NCI-H69 (cell line): Measurements from ENCODE around the gene HAUS8.
A peak's percentile ranks its signal among the peaks of the same experiment; 100 is the strongest.
"Not testable (repeated sequence)": the region's sequence is repeated elsewhere in the genome, so short reads cannot be mapped to it uniquely, and the experiment has no call there.

Source experiments
- DNase-seq: peaks from one replicate; lab custom pipeline; 2025; lab: John Stamatoyannopoulos, UW

Gene HAUS8

GRCh38 chr19:17075035-17075863 lies at the start of gene HAUS8, which contains the start of gene MYO9B:
Gene HAUS8 (minus strand): TSS chr19:17075452. CDS start chr19:17075422, 30 bp downstream.
Gene MYO9B (plus strand): TSS chr19:17075777. CDS start chr19:17101718, 25,941 bp downstream.
- peak; percentile 100 for DNase-seq

GRCh38 chr19:17124025-17124424 lies 48.8 kb upstream of the HAUS8 start:
- DNase-seq: no peak

DNA sequence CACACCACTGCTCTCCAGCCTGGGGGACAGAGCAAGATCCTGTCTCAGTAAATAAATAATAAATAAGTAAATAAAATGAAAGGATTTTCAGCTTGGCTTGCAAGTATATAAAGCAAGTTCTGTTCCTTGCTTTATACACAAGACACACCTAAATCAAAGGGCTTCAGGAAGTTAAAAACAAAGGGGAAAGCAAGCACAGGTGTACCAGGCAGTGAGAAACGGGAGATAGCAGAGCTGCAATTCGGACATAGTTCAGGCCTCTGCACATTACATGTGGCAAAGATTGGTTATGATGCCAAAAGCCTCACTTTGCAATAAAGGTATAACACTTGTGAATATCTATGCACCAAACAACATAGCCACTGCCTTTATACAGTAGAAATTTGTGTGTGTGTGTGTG lies 47.8 kb upstream of the HAUS8 start:
- no peak for DNase-seq

- DNase-seq: no peak
These were observed 46.6 kb upstream of the HAUS8 start for GRCh38 chr19:17121736-17122293.

- no peak for DNase-seq
These were observed 43.7 kb upstream of the HAUS8 start for GRCh38 chr19:17118957-17119356.

DNA sequence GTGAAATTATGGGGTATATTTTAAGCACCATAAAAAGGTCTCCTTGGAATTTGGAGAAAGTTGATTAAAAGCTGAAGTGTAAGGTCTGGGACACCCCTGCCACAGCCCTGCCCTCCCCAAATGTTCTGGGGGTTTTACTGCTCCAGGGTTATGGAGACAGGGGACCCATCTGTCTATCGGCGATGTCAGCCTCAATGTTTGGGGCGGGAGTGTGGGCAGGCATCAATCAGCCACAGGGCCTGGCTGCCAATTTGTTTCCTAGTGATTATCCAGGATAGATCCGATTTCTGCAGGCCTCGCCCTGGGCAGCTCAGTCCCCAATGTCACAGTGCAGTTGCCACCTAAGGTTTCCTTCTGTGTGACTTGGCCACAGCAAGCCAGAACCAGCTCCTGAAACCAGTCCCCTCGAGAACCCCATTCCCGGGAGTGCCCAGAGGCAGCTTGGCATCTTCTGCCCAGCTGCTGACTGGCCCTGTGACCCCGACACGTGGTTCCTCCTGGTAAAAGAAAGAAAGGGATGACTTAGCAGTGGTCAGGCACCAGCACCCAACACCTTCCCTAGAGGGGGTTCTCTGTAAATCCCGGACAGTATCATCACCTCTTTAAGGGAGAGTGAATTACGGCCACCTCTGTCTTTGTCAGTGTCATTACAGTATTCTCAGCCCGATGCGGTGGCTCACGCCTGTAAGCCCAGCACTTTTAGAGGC lies 41.9 kb upstream of the HAUS8 start:
- no peak for DNase-seq

DNA sequence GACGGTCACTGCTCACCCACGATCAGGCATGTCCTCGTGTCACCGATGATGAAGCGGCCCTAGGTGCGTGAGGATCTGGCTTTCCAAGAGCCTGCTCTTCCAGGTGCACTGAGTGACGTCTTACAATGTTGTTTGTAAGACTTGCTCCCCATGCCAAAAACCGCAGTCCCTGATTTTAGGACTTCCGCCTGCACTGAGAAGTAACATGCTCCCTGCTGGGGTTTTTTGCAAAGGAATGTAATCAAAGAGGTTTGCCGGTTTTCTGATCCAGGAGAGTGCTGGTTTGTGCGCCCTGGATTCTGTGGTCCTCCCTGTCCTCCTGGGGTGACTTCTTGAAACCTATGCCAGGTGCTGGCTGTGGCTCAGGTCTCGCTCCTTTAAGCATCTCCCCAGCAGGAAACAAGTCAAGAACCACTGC lies 39.2 kb upstream of the HAUS8 start:
- no peak for DNase-seq

- no peak for DNase-seq
These were observed 38.0 kb upstream of the HAUS8 start for GRCh38 chr19:17113127-17113785.

DNA sequence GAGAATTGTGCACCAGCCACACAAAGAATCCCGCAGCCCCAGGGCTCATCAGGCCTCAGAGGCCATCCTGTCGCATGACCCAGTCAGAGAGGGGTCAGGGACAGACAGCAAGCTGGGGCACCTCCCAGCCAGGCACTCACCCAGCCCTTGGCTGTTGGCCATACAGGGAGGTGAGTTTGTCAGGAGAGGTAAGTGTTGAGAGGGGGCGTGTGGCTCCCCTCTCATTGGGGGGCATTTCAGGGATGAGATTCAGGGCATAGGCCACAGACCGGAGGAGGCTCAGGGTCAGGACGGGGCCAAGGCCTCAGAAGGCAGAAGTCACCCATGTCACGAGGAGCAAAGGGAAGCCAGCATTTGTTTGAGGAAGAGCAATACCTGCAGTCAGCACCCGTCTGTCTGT lies 37.4 kb upstream of the HAUS8 start:
- no peak for DNase-seq

- no peak for DNase-seq
These were observed 37.0 kb upstream of the HAUS8 start for GRCh38 chr19:17112271-17112670.

DNA sequence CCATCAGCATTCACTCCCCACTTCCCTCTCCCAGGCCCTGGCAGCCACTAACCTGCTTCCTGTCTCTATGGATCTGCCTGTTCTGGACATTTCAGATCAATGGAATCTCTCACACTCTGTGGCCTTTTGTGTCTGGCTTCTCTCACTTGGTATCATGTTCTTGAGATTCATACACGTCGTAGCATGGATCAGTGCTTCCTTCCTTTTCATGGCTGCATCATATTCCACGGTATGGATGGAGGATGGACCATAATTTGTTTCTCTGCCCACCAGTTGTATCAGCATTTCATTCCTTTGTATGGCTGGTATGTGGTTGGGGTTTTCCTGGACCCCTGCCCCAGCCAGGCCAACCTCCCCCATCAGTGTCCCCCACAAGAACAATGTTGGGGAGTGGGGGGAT lies 36.5 kb upstream of the HAUS8 start:
- no peak for DNase-seq

GRCh38 chr19:17110599-17110966 lies 35.3 kb upstream of the HAUS8 start:
- DNase-seq: no peak

DNA sequence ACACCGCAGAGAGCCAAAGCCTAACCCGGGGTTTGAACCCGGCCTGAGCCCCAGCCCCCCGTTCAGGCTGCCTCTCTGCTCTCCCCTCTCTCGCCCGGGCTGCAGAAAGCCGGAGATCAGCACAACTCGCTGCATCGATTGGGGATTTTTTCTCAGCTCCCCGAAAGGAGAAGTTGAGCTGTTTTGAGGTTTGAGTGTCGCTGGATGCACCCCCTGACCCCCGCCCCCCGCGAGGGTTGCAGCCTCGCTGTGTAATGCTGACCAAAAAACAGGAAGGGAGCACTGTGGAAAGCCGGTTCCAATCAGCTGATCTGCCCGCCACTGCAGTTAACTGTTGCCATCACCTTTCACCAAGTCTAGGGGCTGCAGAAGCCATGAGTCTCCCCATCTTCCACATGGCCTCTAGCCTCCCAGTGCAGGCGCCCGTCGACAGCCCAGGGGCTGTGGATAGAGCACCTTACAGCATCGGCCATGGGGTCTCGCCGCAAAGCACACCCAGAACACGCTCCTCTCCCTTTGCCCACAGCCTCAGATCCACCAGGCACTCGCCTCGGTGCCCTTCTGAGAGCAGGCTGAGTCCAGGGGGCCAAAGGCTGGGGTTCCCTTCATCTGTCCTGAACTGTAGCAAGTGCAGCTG lies 34.8 kb upstream of the HAUS8 start:
- DNase-seq: no peak

DNA sequence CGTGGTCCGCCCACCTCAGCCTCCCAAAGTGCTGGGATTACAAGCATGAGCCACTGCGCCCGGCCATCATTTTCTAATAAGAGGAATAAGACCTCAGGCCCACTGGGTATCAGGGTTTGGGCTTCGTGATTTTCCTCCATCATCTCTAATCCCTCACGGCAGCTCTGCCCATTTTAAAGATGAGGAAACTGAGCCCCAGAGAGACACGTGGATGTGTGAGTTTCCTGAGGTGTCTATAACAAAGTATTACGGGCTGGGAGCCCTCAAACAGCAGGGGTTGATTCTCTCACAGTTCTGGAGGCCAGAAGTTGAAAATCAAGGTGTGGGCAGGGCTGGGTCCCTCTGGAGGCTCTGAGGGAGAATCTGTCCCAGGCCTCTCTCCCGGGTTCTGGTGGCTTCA lies 34.0 kb upstream of the HAUS8 start:
- DNase-seq: no peak

- no peak for DNase-seq
These were observed 33.2 kb upstream of the HAUS8 start for GRCh38 chr19:17108453-17108784.

GRCh38 chr19:17107546-17108452 lies 32.5 kb upstream of the HAUS8 start:
- DNase-seq: peak; percentile 82

- DNase-seq: not testable (repeated sequence)
These were observed 31.7 kb upstream of the HAUS8 start for GRCh38 chr19:17106964-17107363.

DNA sequence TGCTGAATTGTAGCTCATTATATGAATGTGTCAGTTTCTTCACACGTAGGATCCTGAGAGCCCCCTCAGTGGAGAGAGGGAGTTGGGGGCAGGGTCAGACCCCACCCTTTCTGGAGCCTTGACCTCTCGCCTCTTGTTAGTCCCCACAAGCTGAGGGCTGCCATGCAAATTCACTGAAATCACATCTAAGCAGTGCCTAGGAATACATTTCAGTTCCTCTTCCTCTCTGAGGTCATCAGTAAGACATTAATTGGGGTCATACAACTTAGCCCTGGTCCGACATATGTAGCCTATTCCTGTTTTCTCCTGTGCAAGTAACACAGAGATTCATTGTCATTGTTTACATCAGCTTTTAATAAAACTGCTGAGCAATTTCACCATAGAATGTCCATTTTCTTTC lies 30.3 kb upstream of the HAUS8 start:
- DNase-seq: no peak

GRCh38 chr19:17104679-17105078 lies 29.4 kb upstream of the HAUS8 start:
- DNase-seq: no peak

GRCh38 chr19:17103177-17103576 lies 27.9 kb upstream of the HAUS8 start:
- DNase-seq: peak; percentile 44
